Measurements from ENCODE around the gene PMM1. TPM values are rescaled to one million over a fixed set of nuclear protein-coding genes. Genes with fewer than 3 reads are reported as not detected.

Gene PMM1
- total RNA-seq, 1 donor from 2014 or later, result 2.2 TPM

GRCh38 chr22:41538583-41538982 is 51.1 kb downstream of the PMM1 start:
- no peak for DNase-seq (ENCODE audit: low read depth in 2 of 2)

DNA sequence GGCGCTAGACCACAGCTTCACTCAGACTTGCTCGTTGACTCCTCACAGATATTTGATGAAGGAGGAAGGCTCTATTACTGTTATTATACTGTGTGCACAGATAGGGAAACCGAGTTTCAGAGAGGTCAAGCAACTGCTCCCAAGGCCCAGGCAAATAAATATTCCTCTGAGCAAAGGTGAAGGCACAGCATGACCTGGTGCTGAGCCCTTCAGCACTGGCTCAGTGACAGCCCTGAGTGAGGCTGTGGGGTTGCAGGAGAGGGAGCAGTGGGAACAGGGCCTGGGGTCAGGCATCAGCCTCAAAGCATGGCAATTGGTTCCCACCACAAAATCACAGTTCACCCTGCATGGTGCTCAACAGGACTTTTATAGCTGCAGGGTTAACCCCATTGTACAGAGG is 52.4 kb downstream of the PMM1 start:
- DNase-seq (ENCODE audit: low read depth in 2 of 2), result no peak

GRCh38 chr22:41535244-41535643 is 54.4 kb downstream of the PMM1 start:
- peak in 1 of 2 donors; percentile 35 for DNase-seq (ENCODE audit: low read depth in 2 of 2)

DNA sequence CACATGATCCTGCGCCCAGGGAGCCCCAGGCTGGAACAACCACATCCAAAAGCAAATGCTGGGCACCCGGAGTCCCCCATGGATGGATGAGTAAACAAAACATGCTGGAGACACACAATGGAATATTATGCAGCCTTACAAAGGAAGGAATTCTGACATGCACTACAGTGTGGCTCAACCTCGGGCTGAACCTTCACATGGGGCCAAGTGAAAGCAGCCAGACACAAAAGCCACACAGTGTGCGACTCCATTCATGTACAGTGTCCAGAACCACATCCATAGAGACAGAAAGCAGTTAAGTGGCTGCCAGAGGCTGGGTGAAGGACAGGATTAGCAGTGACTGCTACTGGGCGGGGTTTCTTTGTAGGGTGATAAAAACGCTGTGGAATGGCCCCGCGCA is 55.4 kb downstream of the PMM1 start:
- no peak for DNase-seq (ENCODE audit: low read depth in 2 of 2)

DNA sequence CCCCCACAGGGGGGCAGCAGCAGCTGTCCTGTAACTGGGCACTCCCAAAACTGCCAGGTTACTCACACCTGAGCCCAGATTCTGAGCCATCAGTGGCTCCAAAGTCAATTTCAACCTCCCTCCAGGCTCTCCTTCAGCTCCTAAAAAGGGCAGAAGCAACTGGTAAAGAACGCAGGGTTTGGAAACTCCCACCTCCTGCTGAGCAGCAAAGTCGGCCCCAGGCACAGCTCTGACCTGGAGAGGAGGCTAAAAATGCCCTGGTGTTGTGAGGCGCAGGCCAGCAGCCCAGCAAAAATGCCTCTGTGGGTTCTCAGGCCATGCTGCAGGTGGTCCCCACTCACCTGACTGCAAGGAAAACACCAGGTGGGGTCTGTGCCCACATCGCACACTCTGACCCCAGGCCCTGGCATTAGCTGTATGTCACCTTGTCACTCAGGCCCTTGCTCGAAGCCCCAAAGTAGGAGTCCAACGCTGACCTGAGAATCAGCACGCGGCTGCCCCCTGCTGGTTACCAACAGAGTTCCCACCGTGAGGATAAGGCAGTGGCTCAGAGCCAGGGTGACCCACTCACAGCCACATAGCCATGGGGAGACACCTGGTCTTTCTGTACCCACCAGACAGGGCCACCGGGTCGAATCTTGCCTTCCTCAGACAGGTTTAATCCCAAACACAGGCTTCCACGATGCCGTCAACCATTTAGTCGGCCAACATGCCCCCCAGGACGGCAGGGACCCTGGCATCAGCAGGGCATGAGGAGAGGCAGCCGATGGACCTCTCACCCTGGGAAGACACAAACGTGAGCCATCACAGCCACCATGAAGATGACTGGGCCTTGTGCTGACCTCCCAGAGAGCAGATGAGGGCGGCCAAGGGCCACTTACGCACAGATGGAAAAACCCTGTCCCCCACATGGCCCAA is 56.5 kb downstream of the PMM1 start:
- DNase-seq (ENCODE audit: low read depth in 2 of 2), result peak; percentile 45 to 73

GRCh38 chr22:41531715-41532477 is 57.7 kb downstream of the PMM1 start:
- no peak for DNase-seq (ENCODE audit: low read depth in 2 of 2)

- DNase-seq (ENCODE audit: low read depth in 2 of 2), result no peak
Measured at GRCh38 chr22:41530890-41531714, 58.5 kb downstream of the PMM1 start.

- no peak for DNase-seq (ENCODE audit: low read depth in 2 of 2)
Measured at GRCh38 chr22:41528938-41529561, 60.6 kb downstream of the PMM1 start.

GRCh38 chr22:41528132-41528766 is 61.4 kb downstream of the PMM1 start:
- no peak for DNase-seq (ENCODE audit: low read depth in 2 of 2)

Other genes starting within 250 kb of the PMM1 start
- gene TEF, start 207.9 kb downstream of the PMM1 start, total RNA-seq, result 3.0 and 4.2 TPM in 2 replicates
- 11.3 and 17.7 TPM in 2 replicates for gene TOB2, start 143.0 kb downstream of the PMM1 start, total RNA-seq
- 62.8 and 68.0 TPM in 2 replicates for gene PHF5A, start 121.1 kb downstream of the PMM1 start, total RNA-seq
- 66.5 and 93.9 TPM in 2 replicates for gene ACO2, start 120.7 kb downstream of the PMM1 start, total RNA-seq
- gene POLR3H, start 45.4 kb downstream of the PMM1 start, total RNA-seq, result 11.8 and 14.4 TPM in 2 replicates
- not detected in 2 replicates for gene CSDC2, start 28.8 kb downstream of the PMM1 start, total RNA-seq
- gene DESI1, start 31.2 kb upstream of the PMM1 start, total RNA-seq, result 15.0 and 17.2 TPM in 2 replicates
- 286 and 375 TPM in 2 replicates for gene XRCC6, start 31.5 kb upstream of the PMM1 start, total RNA-seq
- gene SNU13, start 99.0 kb upstream of the PMM1 start, total RNA-seq, result 67.3 and 89.5 TPM in 2 replicates
- 2.3 and 3.7 TPM in 2 replicates for gene MEI1, start 109.7 kb upstream of the PMM1 start, total RNA-seq
- gene CCDC134, start 210.8 kb upstream of the PMM1 start, total RNA-seq, result 3.7 and 4.2 TPM in 2 replicates
- gene SREBF2, start 243.3 kb upstream of the PMM1 start, total RNA-seq, result 41.0 and 68.7 TPM in 2 replicates

All from dermis microvascular lymphatic vessel endothelial cell (primary cell).